GM12878 (cell line): ENCODE data around the gene ACP3. TPM values are rescaled to one million over a fixed set of nuclear protein-coding genes. Genes with fewer than 3 reads are reported as not detected.

Experiments
- ATAC-seq: fragments of 200-7000 bp; cut with Tn5 transposase; 3 replicates; pipeline ENCODE4 v1.9.1; 2020; ENCODE audit warnings: mild to moderate bottlenecking, moderate library complexity
- BruUV-seq: library from RNA; stranded (reverse); fragments of 400-500 nt; replicated peaks from 2 replicates; lab custom pipeline; 2021; lab: Mats Ljungman, UMichigan
- CTCF ChIA-PET: fragments of 300-600 bp; sonication (Branson Sonifier 250); formaldehyde crosslinking; extraction: SDS; loops from one replicate; lab custom pipeline; 2021; ENCODE audit warnings: inconsistent platforms; lab: Yijun Ruan, JAX
- POLR2A ChIA-PET: fragments of 350-600 bp; formaldehyde crosslinking; extraction: SDS; loops from one replicate; lab custom pipeline; 2021; ENCODE audit warnings: inconsistent platforms; lab: Charles Lee
- RAD21 ChIA-PET: fragments of 300-600 bp; sonication (Branson Sonifier 250); formaldehyde crosslinking; loops from one replicate; lab custom pipeline; 2023; ENCODE audit warnings: antibody characterized with exemption; ENCODE audit not compliant: unreplicated experiment; lab: Charles Lee
- SMC1A ChIA-PET: fragments of 300-600 bp; sonication (Branson Sonifier 250); formaldehyde crosslinking; loops from one replicate; lab custom pipeline; 2023; ENCODE audit not compliant: unreplicated experiment, uncharacterized antibody; lab: Charles Lee
- DNase-seq: peaks from one replicate; pipeline ENCODE4 v3.0.0-alpha.2; 2011; ENCODE audit warnings: low read depth, low spot score
- FAIRE-seq: peaks from 3 replicates; lab custom pipeline; 2011; peaks lifted over from hg19 to GRCh38; lab: Jason Lieb, UNC
- H2AFZ ChIP-seq: 2 replicates; pipeline ENCODE4 v1.6.0; 2011; ENCODE audit warnings: low read depth, low read length, control low read depth; ENCODE audit not compliant: control insufficient read depth
- H3K27ac ChIP-seq: 2 replicates; pipeline ENCODE4 v1.5.1; 2011; ENCODE audit warnings: control low read depth; ENCODE audit not compliant: control insufficient read depth, insufficient read depth
- H3K27me3 ChIP-seq, 2 experiments: replicated peaks in 1 of 2; 2 replicates each; pipeline versions ENCODE4 v1.6.0 to v1.6.1; 2011; ENCODE audit warnings: low read length in 1 of 2; ENCODE audit not compliant: control insufficient read depth in 2 of 2, insufficient read depth in 2 of 2
- H3K36me3 ChIP-seq, 2 experiments: 2 replicates each; pipeline ENCODE4 v1.5.1; 2011; ENCODE audit warnings: low read length in 1 of 2; ENCODE audit not compliant: control insufficient read depth in 2 of 2, insufficient read depth in 2 of 2
- H3K4me1 ChIP-seq: 2 replicates; pipeline ENCODE4 v1.6.1; 2011; ENCODE audit warnings: mild to moderate bottlenecking, low read length, moderate library complexity, mixed read lengths; ENCODE audit not compliant: control insufficient read depth, insufficient read depth
- H3K4me2 ChIP-seq: 2 replicates; pipeline ENCODE4 v1.6.0; 2011; ENCODE audit warnings: control low read depth; ENCODE audit not compliant: control insufficient read depth, insufficient read depth
- H3K4me3 ChIP-seq: fragments of 200-600 bp; sonication (generic); 2 replicates; pipeline ENCODE4 v1.5.1; 2016
- H3K79me2 ChIP-seq: 2 replicates; pipeline ENCODE4 v1.6.0; 2011; ENCODE audit warnings: low read length; ENCODE audit not compliant: control insufficient read depth, insufficient read depth
- H3K9ac ChIP-seq: 2 replicates; pipeline ENCODE4 v1.8.0; 2011; ENCODE audit warnings: low read length, control low read depth, mixed read lengths; ENCODE audit not compliant: control insufficient read depth, insufficient read depth
- H3K9me3 ChIP-seq: replicated peaks from 3 replicates; pipeline ENCODE4 v1.5.1; 2011; ENCODE audit warnings: mild to moderate bottlenecking, low read length; ENCODE audit not compliant: control insufficient read depth, insufficient read depth
- H4K20me1 ChIP-seq: 2 replicates; pipeline ENCODE4 v1.6.0; 2011; ENCODE audit not compliant: control insufficient read depth, insufficient read depth
- ASH2L ChIP-seq: fragments of 300-600, 200-600 bp; sonication (generic); IDR thresholded peaks from 2 replicates; pipeline ENCODE4 v1.6.1; 2017; ENCODE audit warnings: low read depth, mild to moderate bottlenecking, borderline replicate concordance
- BCLAF1 ChIP-seq: fragments of 450-650 bp; IDR thresholded peaks from 2 replicates; pipeline ENCODE4 v1.6.1; 2017; ENCODE audit warnings: antibody characterized with exemption, mild to moderate bottlenecking, moderate library complexity
- CBFB ChIP-seq: IDR thresholded peaks from 2 replicates; pipeline ENCODE4 v1.6.1; 2016; ENCODE audit warnings: antibody characterized with exemption, low read depth
- CBX3 ChIP-seq: fragments of 200-600 bp; sonication (generic); IDR thresholded peaks from 2 replicates; pipeline ENCODE4 v1.6.1; 2016; ENCODE audit warnings: low read depth, borderline replicate concordance
- ELK1 ChIP-seq: IDR thresholded peaks from 2 replicates; pipeline ENCODE4 v1.6.1; 2012; ENCODE audit warnings: low read depth, low read length, improper control_type of control experiment
- MYB ChIP-seq: fragments of 150-350 bp; IDR thresholded peaks from 2 replicates; pipeline ENCODE4 v1.6.1; 2014; ENCODE audit warnings: mild to moderate bottlenecking, low read depth, low read length, borderline replicate concordance
- NFYB ChIP-seq: IDR thresholded peaks from 2 replicates; pipeline ENCODE4 v1.6.1; 2011; ENCODE audit warnings: low read depth, mild to moderate bottlenecking, low read length, improper control_type of control experiment, moderate library complexity; ENCODE audit not compliant: insufficient read depth
- NR2C1 ChIP-seq: fragments of 450-650 bp; IDR thresholded peaks from 2 replicates; pipeline ENCODE4 v1.6.1; 2017; ENCODE audit warnings: antibody characterized with exemption, mild to moderate bottlenecking, moderate library complexity
- RAD21 ChIP-seq: IDR thresholded peaks from 2 replicates; pipeline ENCODE4 v1.6.1; 2011; ENCODE audit warnings: mild to moderate bottlenecking, low read depth, low read length, moderate library complexity; ENCODE audit not compliant: insufficient read depth
- SMC3 ChIP-seq: IDR thresholded peaks from 2 replicates; pipeline ENCODE4 v1.6.1; 2011; ENCODE audit warnings: low read length, improper control_type of control experiment, borderline replicate concordance
- SPI1 ChIP-seq: IDR thresholded peaks from 2 replicates; pipeline ENCODE4 v1.6.1; 2011; ENCODE audit warnings: low read depth, mild to moderate bottlenecking, low read length, moderate library complexity, borderline replicate concordance; ENCODE audit not compliant: insufficient read depth
- STAT1 ChIP-seq: fragments of 450-650 bp; conservative IDR thresholded peaks from 2 replicates; pipeline ENCODE4 v1.6.1; 2014; ENCODE audit warnings: antibody characterized with exemption, mild to moderate bottlenecking
- SUZ12 ChIP-seq: fragments of 200-600 bp; sonication (generic); IDR thresholded peaks from one replicate; pipeline ENCODE4 v1.6.1; 2018; ENCODE audit warnings: antibody characterized with exemption, mild to moderate bottlenecking; ENCODE audit not compliant: unreplicated experiment
- ZBTB4 ChIP-seq: fragments of 450-650 bp; formaldehyde crosslinking; IDR thresholded peaks from 2 replicates; pipeline ENCODE4 v1.4.0; 2022; ENCODE audit warnings: mild to moderate bottlenecking, moderate library complexity
- WGBS: methylation state at CpG from one replicate; pipeline ENCODE4 v1.1.6; 2016; ENCODE audit warnings: low lambda C conversion rate; ENCODE audit not compliant: insufficient replicate concordance, insufficient coverage; ENCODE audit errors: missing lambda C conversion rate; 5-methylcytosine and 5-hydroxymethylcytosine counted together
- in situ Hi-C: fragments of 300-500 bp; cut with MboI; formaldehyde crosslinking; loops from 9 replicates; pipeline ENCODE4 v1.14.3; 2018; ENCODE audit warnings: mixed read lengths
- intact Hi-C: fragments of 100-400 bp; cut with micrococcal nuclease; formaldehyde crosslinking; loops from one replicate; pipeline ENCODE4 v1.14.2; 2022; ENCODE audit not compliant: unreplicated experiment
- polyA plus RNA-seq, 11 experiments: library from polyadenylated mRNA; depleted of rRNA in 4 of 11; unstranded in 6 of 11; stranded (reverse) in 5 of 11; fragments of >200 nt; fragmentation: Nextera tagmentation in 4 of 11; fragmentation: Illumina TruSeq in 1 of 11; extraction: Ambion mirVana in 4 of 11; extraction: Trizol in 1 of 11; gene quantifications; 1 replicate in 1 of 11; 2 replicates in 10 of 11; pipeline versions ENCODE4 v1.2.1 to v1.2.3, GENCODE V29; 2011 to 2016; ENCODE audit warnings: inconsistent platforms in 2 of 11, missing spikeins in 2 of 11, low read depth in 1 of 11
- total RNA-seq, 4 experiments: library from RNA; depleted of rRNA in 3 of 4; stranded (reverse); fragments of >200 nt in 3 of 4; fragmentation: Illumina TruSeq in 1 of 4; extraction: Trizol in 1 of 4; gene quantifications; 2 replicates each; pipeline versions ENCODE4 v1.2.1 to v1.2.3, GENCODE V29; 2013 to 2021

The ACP3 gene
- total and polyA plus RNA-seq, 10 of the 15 experiments (the other 5 are each of a cell fraction or from before 2014, with no cell fraction given) = 0.05 to 0.41 TPM; not detected in 8

GRCh38 chr3:132342610-132343009 lies 25.4 kb downstream of the ACP3 start (continued):
- TF ChIP-seq BCLAF1 = no peak
- TF ChIP-seq SUZ12 = no peak
- TF ChIP-seq SMC3 = no peak
- TF ChIP-seq, all 136 proteins: peak for 0

GRCh38 chr3:132343018-132343612 lies 25.9 kb downstream of the ACP3 start:
- Histone ChIP-seq H3K4me1 (no peaks in the 10 kb centered on the region), H3K36me3 (no peaks in the 10 kb centered on the region), H3K27me3 (no peaks in the 10 kb centered on the region), H3K9ac (no peak overlapping the region), H2AFZ (no peak overlapping the region), H3K9me3 (no peaks in the 10 kb centered on the region), H4K20me1 (no peaks in the 10 kb centered on the region), H3K79me2 (no peaks in the 10 kb centered on the region), H3K27ac (no peak overlapping the region), H3K4me3 (no peak overlapping the region), H3K4me2 (no peak overlapping the region)
- POLR2A ChIA-PET = no interaction called here
- ATAC-seq = peak; percentile 80
- RAD21 ChIA-PET = interaction anchor here (0.8 to 2.0 kb wide), 6 partner anchors 8 to 1295 kb away, joined by 3 to 9 read pairs (median 5); no protein-coding TSS in a partner anchor
- peak; percentile 27 for FAIRE-seq
- no peak for DNase-seq
- CTCF ChIA-PET = interaction anchor here (0.7 to 4.6 kb wide), 22 partner anchors 8 to 308 kb away, joined by 3 to 38 read pairs (median 4); partner anchors contain the start of gene CPNE4
- intact Hi-C loops = loop anchor here (1.0 to 10.0 kb wide), 2 partner anchors 90 to 308 kb away; partner anchors contain the start of gene CPNE4
- in situ Hi-C loops = no loop called here
- SMC1A ChIA-PET = interaction anchor here (0.6 to 3.2 kb wide), 16 partner anchors 9 to 151 kb away, joined by 3 to 12 read pairs (median 3); no protein-coding TSS in a partner anchor
- 8% methylated on average over 6 of the region's 6 CpGs for WGBS
- BruUV-seq = no TSS peak
- TF ChIP-seq NFYB = no peak
- peak; percentile 47; the same call in 1 of the 2 replicates for TF ChIP-seq SPI1
- no peak for TF ChIP-seq NR2C1
- no peak for TF ChIP-seq CBFB
- TF ChIP-seq STAT1 = no peak
- TF ChIP-seq MYB = no peak
- TF ChIP-seq RAD21 = peak; percentile 65
- no peak for TF ChIP-seq CBX3
- TF ChIP-seq ZBTB4 = no peak
- TF ChIP-seq ASH2L = no peak
- peak; percentile 86 for TF ChIP-seq SMC3
- TF ChIP-seq ELK1 = no peak
